Stimulated activated CD8-positive, alpha-beta memory T cell treated with anti-CD3 and anti-CD28 coated beads, Interleukin-4, amount 100 ng/mL, for 48 hours (primary cell): ENCODE results near the gene NDUFAF7.
A peak's percentile ranks its signal among the peaks of the same experiment; 100 is the strongest.
"Not testable (repeated sequence)": the region's sequence is repeated elsewhere in the genome, so short reads cannot be mapped to it uniquely, and the experiment has no call there.

Experiments used
- DNase-seq: peaks from one replicate; pipeline ENCODE4 v3.0.0-alpha.2; 2020

Gene NDUFAF7

DNA sequence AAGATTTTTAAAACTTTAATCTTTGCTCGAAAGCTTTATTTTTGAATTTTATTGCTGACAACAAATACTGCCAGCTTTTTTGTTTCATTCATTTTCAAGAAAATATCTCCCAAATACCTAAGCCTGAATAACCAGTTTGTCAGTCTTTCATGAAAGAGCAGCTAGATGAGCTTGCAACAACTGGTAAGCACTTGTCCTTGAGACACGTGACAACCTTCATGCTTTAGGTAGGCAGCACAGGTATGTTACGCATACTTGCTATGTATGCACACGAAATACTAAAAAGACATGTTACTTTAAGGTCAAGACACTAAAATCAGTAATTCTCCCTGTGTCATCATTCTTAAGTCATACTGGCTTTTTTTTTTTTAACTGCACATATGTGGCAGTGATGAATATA lies 12.4 kb upstream of the NDUFAF7 start:
- DNase-seq = no peak

DNA sequence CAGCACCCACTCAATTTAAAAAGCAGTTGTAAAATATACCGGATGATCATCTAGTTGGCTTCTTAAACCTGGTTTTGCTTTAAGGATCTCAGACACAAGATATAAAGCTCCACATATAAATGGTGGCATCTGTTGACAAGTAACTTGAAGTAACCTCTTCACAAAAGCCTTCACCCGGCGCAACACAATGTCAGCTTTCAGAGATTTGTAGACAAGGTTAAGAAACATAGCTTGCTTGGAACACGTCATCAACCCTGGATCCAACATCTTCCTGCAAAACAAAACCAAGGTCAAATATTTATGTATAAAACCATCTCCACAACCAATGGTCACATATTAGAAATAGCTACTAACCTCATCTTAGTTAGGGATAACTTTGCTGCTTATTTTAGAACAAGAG lies 8.3 kb upstream of the NDUFAF7 start:
- no peak for DNase-seq

DNA sequence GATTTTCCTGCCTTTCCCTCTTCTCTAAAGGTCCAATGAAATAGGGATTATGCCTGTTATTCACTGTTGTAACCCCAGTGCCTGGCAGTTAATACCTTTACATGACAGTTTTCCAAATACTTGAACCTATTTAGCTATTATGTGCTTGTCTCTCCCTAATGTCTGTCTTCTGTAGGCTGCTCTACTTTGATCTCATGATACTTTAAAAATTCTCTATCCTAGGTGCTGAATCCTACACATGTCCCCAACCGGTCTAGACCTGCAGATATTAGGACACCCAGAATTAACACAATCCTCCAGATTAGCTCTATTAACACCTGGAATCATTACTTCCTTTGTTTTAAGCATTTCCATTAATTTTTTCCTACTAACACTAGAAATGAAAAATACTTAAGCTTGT lies 7.4 kb upstream of the NDUFAF7 start:
- DNase-seq = no peak

DNA sequence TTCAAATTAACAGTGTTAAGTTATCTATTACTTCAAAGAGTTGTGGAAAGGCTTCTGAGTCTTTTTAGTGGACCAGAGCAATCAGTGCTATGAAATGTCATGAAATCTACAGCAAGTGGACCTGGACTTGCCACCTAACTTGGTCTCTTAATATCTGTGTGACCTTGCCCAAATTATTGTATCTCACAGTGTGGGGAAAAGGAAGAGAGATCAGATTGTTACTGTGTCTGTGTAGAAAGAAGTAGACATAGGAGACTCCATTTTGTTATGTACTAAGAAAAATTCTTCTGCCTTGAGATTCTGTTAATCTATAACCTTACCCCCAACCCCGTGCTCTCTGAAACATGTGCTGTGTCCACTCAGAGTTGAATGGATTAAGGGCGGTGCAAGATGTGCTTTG lies 6.3 kb upstream of the NDUFAF7 start:
- not testable (repeated sequence) for DNase-seq

DNA sequence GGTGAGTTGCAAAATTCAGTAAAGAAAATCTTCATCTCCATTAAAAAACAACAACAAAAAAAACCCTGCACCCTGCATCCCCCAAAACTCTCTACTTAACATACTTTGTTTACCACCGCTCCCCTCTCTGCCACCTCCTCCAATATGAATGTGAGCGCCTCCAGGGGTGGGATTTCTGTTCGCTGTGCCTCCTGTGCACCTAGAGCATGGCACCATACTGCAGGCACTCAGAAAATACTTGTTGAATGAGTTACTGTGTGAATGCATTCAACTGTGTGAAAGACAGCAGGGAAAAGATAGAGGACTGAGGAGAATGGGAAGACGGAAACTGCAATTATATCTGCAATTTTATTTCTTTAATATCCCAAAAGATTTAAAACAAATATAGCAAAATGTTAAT lies 4.6 kb upstream of the NDUFAF7 start:
- DNase-seq = no peak

DNA sequence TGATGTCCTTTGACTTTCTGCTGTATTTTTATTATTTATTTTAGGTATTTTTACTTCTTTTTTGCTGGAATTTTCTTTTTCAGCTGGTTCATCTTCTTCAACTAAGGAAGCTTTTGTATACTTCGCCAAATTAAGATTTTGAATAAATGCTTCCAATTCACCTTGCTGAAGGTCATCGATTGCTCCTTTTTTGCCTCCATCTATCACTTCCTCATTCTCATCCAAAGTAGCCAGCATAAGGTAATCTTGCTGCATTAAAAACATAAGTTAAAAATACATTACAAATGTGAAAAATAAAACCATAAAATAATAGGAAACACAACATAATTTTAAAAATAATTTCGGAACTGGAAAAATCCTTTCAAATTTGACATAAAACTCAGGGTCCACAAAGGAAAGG lies 2.7 kb upstream of the NDUFAF7 start:
- no peak for DNase-seq

DNA sequence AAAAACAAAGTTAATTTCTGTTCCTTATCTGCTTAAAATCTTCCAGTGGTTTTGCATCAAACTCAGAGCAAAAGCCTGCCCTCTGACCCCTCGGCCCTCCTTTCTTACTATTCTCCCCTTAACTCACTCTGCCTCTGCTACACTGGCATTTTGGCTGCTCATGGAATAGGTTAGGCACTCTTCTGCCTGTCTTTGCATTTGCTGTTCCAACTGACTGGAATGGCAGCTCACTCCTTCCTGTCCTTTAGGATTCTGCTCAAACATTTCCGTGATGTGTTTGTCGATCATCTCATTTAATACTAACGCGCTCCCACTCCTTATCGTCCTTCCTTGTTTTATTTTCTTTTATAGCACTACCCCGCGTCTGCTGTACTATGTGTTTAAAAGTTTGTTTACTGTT lies 877 bp upstream of the NDUFAF7 start:
- no peak for DNase-seq

DNA sequence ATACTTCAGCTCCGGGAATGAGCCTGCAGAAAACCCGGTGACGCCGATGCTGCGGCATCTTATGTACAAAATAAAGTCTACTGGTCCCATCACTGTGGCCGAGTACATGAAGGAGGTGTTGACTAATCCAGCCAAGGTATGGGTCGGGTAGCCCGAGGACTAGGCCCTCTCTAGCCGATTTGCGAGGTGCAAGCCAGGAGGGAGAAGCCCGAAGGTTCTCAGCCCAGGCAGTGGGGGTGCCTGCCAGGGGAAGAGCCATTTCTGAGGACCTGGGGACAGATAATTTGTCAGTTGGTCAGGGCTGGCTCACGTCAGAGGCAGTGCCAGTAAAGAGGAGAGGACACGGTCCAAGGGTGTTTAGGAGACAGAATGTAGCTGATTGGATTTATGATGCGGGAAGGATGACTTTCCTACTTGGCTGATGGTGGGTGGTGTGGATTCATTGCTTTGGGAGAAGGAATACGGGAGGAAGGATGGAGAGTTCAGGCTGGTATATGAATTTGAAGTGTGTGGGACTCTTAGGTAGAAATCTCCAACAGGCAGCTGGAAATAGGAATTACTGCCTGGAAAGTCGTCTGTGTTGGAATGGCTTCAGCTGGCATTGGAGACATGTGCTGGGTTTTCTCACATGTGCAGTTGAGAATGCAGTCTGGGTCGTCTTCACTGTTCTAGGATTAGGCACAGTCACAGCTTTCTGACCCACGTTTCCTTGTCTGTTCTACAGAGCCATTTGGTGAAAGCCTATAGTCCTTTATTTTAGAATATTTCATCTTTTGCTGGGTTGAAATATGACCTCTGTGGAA lies 874 bp downstream of the NDUFAF7 start:
- DNase-seq = peak; percentile 38

DNA sequence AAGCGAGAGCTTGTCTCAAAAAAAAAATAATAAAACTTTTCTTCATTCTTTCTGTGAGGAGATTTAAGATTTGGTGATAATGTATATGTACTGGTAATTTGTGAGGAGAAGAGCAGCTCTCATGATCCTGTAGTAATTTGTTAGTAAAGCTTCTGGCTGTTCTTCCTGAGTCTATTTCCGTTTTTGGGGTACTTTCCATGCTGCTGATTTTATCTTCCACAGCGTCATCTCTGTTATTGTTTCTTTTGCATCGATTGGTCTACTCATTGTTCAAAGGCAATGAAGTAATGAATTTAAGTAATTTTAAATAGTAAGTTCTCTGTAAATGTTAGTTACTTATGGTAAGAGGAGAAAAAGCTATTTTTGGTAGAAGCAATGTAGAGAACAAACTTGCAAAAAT lies 12.0 kb downstream of the NDUFAF7 start:
- no peak for DNase-seq

DNA sequence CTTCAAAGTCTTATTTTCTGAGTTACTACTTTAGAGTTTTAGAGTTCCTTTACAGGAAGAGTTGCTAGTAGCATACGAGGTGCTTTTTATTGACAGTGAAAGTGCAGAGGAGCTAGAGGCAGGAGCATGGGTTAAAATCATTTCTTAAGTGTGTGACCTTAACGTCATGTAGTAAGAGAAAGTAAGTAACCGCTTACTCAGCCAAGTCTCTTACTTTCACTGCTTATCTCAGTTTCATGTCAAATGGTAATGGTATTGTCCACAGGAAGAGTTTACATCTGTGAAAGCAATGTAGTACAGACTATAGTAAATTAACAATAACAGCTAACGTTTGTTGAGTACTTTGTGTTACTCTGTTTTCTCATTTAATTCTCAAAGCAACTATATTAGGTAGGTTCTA lies 12.6 kb downstream of the NDUFAF7 start:
- DNase-seq = no peak

DNA sequence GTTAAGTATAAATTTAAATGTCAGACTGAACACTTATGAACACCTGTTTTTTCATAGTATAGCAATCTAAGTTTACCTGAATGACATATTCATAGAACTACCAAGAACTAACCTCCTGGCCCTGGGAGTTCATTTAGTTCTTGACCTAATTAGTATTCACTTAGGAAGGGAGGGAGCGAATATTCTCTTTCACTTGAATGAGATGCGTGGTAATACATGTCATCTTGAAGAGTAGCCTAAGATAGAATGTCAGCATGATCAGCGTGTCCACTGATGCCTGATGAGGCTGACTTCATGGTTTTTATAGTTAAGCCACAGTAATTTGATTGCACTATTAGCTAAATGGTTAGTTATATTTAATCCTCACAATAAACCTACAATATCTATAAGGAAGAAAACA lies 13.3 kb downstream of the NDUFAF7 start:
- DNase-seq = no peak

DNA sequence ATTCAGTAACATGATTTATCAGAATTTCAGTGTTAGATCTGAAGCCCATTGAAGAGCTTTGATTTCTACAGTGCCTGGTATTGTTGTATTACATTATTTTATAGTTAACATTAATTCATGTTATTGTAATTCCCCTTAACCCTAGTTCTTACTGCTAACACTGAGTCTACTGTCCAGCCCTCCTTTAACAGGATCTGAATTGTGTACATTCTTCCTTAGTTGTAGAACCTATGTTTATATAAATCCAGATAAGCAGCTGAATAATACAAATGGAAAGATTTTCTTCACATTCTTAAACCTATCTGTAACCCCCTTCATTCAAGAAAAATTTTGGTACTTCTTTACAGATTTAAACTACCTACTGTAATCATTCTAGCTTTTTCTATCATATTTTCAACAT lies 14.7 kb downstream of the NDUFAF7 start:
- DNase-seq = no peak

DNA sequence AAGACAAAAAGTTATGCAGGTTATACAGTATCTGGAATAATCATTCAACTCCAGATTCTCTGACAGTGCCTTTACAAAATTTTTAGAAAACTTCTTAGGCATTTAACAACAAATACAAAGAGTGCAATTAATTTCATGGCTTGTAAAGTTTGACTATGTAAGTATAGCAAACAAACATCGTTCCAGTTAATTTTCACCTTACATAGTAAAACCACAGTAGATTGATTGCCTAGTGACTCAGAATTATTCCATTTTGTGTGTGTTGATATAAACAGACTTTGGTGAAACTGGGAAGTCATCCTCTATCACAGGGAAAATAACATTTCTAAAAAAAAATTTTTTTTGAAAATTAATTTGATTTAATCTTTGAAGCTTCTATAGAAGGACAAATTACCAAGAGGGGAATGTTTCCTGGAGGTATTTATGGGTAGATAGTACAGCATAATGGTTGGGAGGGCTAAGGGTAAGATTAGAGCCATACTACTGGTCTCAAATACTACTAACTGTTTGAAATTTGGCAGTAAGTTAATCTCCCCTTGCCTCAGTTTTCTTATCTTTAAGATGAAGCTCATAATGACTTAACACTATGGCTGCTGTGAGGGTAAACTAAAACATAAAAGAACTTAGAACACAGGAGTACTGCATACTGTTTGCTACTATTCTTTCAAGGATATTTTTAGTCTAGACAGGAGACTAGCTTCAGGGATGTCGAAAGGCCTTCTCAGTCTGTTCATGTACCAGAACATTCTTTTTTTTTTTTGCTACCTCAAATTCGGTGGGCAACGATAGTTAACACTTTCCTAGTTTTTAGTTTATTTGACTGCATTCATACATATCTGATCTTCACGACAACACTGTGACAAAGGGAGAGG lies 19.6 kb downstream of the NDUFAF7 start:
- no peak for DNase-seq

DNA sequence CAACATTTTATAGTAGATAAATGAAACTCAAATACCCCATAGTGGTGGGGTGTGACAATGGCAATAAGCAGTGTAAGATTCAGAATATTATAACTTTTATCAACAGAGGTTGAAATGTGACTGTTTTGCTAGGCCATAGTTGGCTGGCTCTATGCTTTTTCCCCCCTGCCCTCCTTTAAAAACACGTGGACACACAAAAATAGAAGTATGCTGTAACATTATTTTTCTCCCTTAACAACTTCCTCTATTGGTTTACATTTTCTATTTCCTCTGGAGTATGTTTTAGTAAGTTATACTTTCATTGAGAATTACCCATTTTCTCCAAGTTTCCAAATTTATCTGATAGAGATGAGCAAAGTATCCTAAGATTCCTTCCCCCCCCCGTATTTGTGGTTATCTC lies 31.1 kb downstream of the NDUFAF7 start:
- DNase-seq = no peak

DNA sequence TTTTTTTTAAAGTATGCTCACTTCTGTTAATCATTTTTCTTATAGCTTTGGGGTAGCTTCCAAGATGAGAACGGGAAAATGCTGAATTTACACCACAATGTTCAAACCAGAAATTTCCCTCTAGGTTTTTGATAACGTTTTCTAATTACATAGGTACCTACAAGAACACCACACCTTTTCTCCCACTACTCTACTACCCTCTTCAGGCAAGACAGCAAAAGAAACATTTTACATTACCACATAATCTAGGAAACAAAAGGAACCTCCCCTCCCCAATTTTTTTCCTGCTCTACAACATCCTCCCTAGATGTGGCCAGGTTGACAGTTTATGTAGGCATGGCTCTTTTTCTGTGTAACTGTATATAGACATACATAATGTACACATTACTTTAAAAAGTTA lies 32.4 kb downstream of the NDUFAF7 start:
- no peak for DNase-seq

DNA sequence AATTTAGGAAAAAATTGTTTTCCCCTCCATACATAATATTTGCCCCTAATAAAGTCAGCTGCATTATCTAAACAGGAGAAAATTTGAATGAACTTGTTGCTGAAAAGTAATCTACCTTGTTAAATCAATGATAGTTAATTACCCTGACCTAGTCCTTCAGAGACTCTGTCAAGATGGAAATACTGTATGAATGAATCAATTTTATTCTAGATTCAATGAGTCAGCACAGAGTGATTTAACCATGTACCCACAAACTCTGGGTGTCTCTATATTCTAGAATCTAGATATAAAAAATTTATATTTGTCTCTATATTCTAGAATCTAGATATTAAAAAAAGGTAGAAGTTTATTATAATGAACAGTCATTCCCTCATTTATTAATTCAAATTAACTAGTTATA lies 36.2 kb downstream of the NDUFAF7 start:
- DNase-seq = no peak

DNA sequence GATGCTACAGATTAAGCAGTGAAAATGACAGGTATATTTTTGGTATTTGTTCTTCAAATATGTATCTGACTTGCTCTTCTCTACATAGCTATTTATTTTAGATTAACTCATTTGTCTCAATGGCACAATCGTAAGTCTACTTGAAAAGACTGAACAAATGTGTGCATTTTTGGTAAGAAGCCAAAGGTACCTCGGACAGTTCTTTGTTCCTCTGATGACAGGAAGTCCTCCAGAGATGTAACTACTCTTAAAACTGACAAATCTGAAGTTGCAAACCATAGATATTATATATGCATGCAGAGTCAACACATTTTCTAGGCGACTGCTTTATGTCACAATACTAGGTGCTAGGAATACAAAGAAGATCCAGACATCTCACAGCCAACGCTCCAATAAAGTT lies 36.7 kb downstream of the NDUFAF7 start:
- no peak for DNase-seq

DNA sequence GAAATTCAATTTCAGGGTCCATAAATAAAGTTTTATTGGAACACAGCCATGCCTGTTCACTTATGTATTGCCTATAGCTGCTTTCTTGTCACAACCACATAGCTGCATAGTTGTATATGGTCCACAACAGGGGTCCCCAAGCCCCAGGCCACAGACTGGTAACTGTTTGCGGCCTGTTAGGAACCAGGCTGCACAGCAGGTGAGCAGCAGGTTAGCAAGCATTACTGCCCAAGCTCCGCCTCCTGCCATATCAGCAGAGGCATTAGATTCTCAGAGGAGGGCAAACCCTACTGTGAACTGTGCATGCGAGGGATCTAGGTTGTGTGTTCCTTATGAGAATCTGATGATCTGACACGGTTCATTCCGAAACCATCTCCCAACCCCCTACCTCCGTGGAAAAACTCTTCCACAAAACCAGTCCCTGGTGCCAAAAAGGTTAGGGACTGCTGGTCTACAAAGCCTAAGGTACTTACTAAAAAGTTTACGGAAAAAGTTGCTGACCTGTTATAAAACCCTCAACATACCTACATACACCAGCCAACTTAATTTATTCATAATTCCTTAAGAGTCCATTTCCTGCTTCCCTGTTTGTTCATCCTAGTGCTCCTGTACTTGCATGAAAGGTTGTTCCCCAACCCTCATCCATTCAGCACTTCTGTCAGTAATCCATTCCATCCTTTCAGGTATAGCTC lies 40.1 kb downstream of the NDUFAF7 start:
- no peak for DNase-seq

DNA sequence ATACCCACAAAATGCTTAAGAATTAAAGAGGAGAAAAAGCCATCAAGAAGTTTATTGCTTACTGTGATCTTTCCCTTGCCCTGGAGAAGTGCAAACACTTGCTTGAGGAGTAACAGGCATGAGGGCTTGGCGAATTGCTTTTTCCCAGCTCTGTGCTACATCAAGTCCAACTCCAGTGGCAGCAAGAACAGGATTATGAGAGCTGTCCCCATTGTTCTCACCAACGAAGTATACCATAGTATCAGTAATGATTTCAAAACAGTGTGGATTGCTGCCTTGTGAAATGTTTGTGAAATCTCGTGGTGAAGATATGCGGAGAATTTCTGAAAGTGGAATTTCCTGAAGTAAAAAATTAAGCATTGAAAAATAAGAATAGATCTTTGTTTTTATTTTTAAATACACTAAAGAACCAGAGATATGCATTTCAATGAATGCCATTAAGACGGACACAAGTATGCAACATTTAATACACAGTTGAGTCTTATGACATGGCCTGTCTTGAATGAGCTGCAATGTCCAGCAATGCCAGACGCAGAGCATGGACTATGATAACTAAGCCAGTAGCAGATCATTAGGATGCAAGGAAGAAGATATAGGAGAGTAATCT lies 43.0 kb downstream of the NDUFAF7 start:
- DNase-seq = no peak

DNA sequence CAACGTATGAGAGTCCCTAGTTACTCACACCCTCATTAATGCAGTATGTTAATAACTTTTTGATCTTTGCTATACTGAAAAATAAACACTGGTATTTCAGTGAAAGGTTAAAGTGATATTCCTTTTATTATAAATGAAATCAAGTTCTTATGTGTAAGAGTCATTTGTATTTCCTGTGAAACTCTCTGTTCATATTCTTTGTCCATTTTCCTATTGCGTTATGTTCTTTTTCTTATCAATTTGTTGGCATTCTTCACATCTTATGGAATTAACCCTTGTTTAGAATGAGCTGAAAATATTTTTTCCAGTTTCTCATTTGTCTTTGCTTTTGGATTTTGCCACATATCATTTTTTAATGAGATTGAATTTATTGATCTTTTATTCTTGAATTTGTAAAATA lies 44.8 kb downstream of the NDUFAF7 start:
- DNase-seq = no peak

DNA sequence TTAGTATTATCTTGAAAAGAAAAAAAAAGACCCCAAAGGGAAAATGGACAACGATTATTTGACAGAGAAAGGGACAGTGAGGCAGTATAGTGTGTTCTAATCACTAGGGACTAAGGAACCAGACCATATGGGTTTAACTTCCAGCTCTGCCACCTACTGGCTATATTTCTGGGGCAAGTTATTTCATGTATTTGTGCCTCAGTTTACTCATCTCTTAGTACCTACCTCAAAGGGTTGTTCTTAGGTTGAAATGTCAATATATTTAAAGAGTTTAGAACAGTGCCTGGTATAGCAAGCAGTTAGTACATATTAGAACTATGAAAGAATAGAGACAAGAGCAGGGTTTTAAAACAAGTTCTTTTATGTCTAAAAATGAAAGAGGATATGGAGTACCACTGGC lies 50.5 kb downstream of the NDUFAF7 start:
- DNase-seq = no peak

DNA sequence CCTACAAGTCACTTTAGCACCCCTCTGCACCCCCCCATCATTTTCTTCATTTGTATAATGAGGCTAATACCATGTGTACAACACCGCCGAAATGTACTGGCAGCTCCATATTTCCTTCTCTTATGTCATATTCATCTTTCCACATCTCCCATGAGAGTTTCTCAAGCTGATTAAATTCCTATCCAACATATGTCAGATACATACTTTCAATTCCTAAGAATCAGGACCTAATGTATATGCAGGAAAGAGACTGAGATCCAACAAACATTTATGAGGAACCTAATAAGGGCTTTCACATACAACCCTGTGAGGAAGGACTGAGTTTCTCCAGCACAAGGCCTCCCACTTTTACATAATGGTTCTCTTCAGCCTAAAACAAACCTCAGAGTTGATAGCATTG lies 51.3 kb downstream of the NDUFAF7 start:
- DNase-seq = no peak

DNA sequence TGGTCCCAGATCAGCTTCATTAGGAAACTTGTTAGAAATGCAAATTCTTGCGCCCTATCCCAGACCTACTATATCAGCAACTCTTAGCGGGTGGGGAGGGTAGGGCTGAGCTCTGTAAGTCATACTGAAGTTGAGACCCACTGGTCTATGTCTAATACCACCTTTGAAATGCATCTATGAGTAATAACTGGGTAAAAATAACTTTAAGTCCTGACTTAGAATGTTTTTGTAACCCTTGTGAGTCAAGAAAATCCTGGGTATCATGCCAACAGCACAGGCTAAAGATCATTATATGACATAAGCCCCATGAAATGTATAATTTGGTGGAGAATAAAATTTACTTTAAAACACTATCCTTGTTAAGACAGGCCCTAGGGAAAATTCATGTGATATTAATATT lies 51.7 kb downstream of the NDUFAF7 start:
- DNase-seq = no peak
